NCI-H1092 (cell line): Measurements from ENCODE around the gene BNC2.

ENCODE experiments used
- DNase-seq: peaks from one replicate; lab custom pipeline; 2025; lab: John Stamatoyannopoulos, UW

The BNC2 gene

GRCh38 chr9:16816011-16816410 is 54.5 kb downstream of the BNC2 start:
- peak; percentile 36 for DNase-seq

- DNase-seq, result no peak
These were observed 55.4 kb downstream of the BNC2 start for GRCh38 chr9:16815079-16815478.

- DNase-seq, result no peak
These were observed 56.6 kb downstream of the BNC2 start for GRCh38 chr9:16813838-16814237.

- no peak for DNase-seq
These were observed 58.3 kb downstream of the BNC2 start for GRCh38 chr9:16811987-16812685.

GRCh38 chr9:16809912-16810610 is 60.4 kb downstream of the BNC2 start:
- DNase-seq, result no peak

- DNase-seq, result no peak
These were observed 63.8 kb downstream of the BNC2 start for GRCh38 chr9:16806674-16807073.

GRCh38 chr9:16803648-16804047 is 66.8 kb downstream of the BNC2 start:
- no peak for DNase-seq

GRCh38 chr9:16801871-16802466 is 68.5 kb downstream of the BNC2 start:
- DNase-seq, result no peak

- DNase-seq, result no peak
These were observed 74.1 kb downstream of the BNC2 start for GRCh38 chr9:16796304-16796825.

- no peak for DNase-seq
These were observed 75.4 kb downstream of the BNC2 start for GRCh38 chr9:16794871-16795639.

GRCh38 chr9:16794103-16794502 is 76.4 kb downstream of the BNC2 start:
- DNase-seq, result no peak

- no peak for DNase-seq
These were observed 82.7 kb downstream of the BNC2 start for GRCh38 chr9:16787724-16788123.

GRCh38 chr9:16784002-16784401 is 86.5 kb downstream of the BNC2 start:
- DNase-seq, result peak; percentile 75

- no peak for DNase-seq
These were observed 88.0 kb downstream of the BNC2 start for GRCh38 chr9:16782490-16782889.

- DNase-seq, result no peak
These were observed 95.1 kb downstream of the BNC2 start for GRCh38 chr9:16775330-16775729.

- DNase-seq, result no peak
These were observed 96.9 kb downstream of the BNC2 start for GRCh38 chr9:16773617-16774016.

GRCh38 chr9:16773116-16773515 is 97.4 kb downstream of the BNC2 start:
- DNase-seq, result no peak

GRCh38 chr9:16771356-16771755 is 99.1 kb downstream of the BNC2 start:
- DNase-seq, result no peak

- DNase-seq, result no peak
These were observed 101.2 kb downstream of the BNC2 start for GRCh38 chr9:16769291-16769690.

- DNase-seq, result no peak
These were observed 101.7 kb downstream of the BNC2 start for GRCh38 chr9:16768816-16769215.

- no peak for DNase-seq
These were observed 103.1 kb downstream of the BNC2 start for GRCh38 chr9:16767366-16767765.

GRCh38 chr9:16763946-16764345 is 106.5 kb downstream of the BNC2 start:
- no peak for DNase-seq
